H9 (cell line): ENCODE measurements around the gene AKAIN1. TPM values are rescaled to one million over a fixed set of nuclear protein-coding genes. Genes with fewer than 3 reads are reported as not detected.

Source experiments
- DNase-seq: peaks from one replicate; pipeline ENCODE4 v3.0.0-alpha.2; 2017
- H2AFZ ChIP-seq: one replicate; pipeline ENCODE4 v1.6.1; 2013; ENCODE audit warnings: mild to moderate bottlenecking, low read length, control low read depth, moderate library complexity
- H2AK5ac ChIP-seq: 2 replicates; pipeline ENCODE4 v1.6.1; 2013; ENCODE audit warnings: low read length, control low read depth, mixed read lengths; ENCODE audit not compliant: insufficient read length
- H2BK120ac ChIP-seq: one replicate; pipeline ENCODE4 v1.6.1; 2013; ENCODE audit warnings: low read depth, mild to moderate bottlenecking, low read length, control low read depth, inconsistent platforms; ENCODE audit not compliant: poor library complexity, severe bottlenecking
- H2BK12ac ChIP-seq: 2 replicates; pipeline ENCODE4 v1.6.1; 2013; ENCODE audit warnings: low read length, control low read depth, mixed read lengths, low read depth; ENCODE audit not compliant: insufficient read length
- H2BK15ac ChIP-seq: 2 replicates; pipeline ENCODE4 v1.6.1; 2013; ENCODE audit warnings: low read depth, low read length, control low read depth
- H2BK20ac ChIP-seq: one replicate; pipeline ENCODE4 v1.6.1; 2013; ENCODE audit warnings: low read depth, mild to moderate bottlenecking, low read length, control low read depth, inconsistent platforms; ENCODE audit not compliant: poor library complexity, severe bottlenecking
- H2BK5ac ChIP-seq: 2 replicates; pipeline ENCODE4 v1.6.1; 2013; ENCODE audit warnings: low read length, control low read depth, mixed read lengths; ENCODE audit not compliant: insufficient read length
- H3K14ac ChIP-seq: 2 replicates; pipeline ENCODE4 v1.6.1; 2013; ENCODE audit warnings: low read length, control low read depth; ENCODE audit not compliant: insufficient read depth
- H3K18ac ChIP-seq: 2 replicates; pipeline ENCODE4 v1.6.1; 2013; ENCODE audit warnings: low read depth, mild to moderate bottlenecking, mixed read lengths, low read length, control low read depth; ENCODE audit not compliant: insufficient read length
- H3K23ac ChIP-seq: 2 replicates; pipeline ENCODE4 v1.6.1; 2013; ENCODE audit warnings: low read length, control low read depth, mixed read lengths, low read depth; ENCODE audit not compliant: insufficient read length
- H3K23me2 ChIP-seq: 2 replicates; pipeline ENCODE4 v1.6.1; 2013; ENCODE audit warnings: low read depth, mild to moderate bottlenecking, mixed read lengths, low read length, control low read depth; ENCODE audit not compliant: insufficient read length, poor library complexity, severe bottlenecking
- H3K27ac ChIP-seq: 2 replicates; pipeline ENCODE4 v1.5.1; 2013; ENCODE audit warnings: low read length, control low read depth, mixed read lengths, low read depth; ENCODE audit not compliant: insufficient read length
- H3K27me3 ChIP-seq: 2 replicates; pipeline ENCODE4 v1.6.1; 2013; ENCODE audit warnings: low read length, control low read depth, inconsistent platforms; ENCODE audit not compliant: insufficient read depth
- H3K4ac ChIP-seq: 2 replicates; pipeline ENCODE4 v1.6.1; 2013; ENCODE audit warnings: low read depth, mild to moderate bottlenecking, control low read depth, inconsistent platforms, low read length, moderate library complexity
- H3K4me1 ChIP-seq: 2 replicates; pipeline ENCODE4 v1.6.1; 2013; ENCODE audit warnings: low read length, control low read depth, inconsistent platforms; ENCODE audit not compliant: insufficient read depth
- H3K4me2 ChIP-seq: 2 replicates; pipeline ENCODE4 v1.6.1; 2013; ENCODE audit warnings: low read length, control low read depth, mixed read lengths; ENCODE audit not compliant: insufficient read length, insufficient read depth
- H3K56ac ChIP-seq: 2 replicates; pipeline ENCODE4 v1.6.1; 2013; ENCODE audit warnings: low read depth, mild to moderate bottlenecking, mixed read lengths, low read length, control low read depth; ENCODE audit not compliant: insufficient read length
- H3K79me1 ChIP-seq: 2 replicates; pipeline ENCODE4 v1.6.1; 2013; ENCODE audit warnings: low read depth, mild to moderate bottlenecking, moderate library complexity, low read length, control low read depth, inconsistent platforms; ENCODE audit not compliant: insufficient read depth, poor library complexity, severe bottlenecking
- H3K79me2 ChIP-seq: 2 replicates; pipeline ENCODE4 v1.6.1; 2013; ENCODE audit warnings: low read length, control low read depth, inconsistent platforms; ENCODE audit not compliant: insufficient read depth
- H3K9ac ChIP-seq: 2 replicates; pipeline ENCODE4 v1.6.1; 2013; ENCODE audit warnings: low read length, control low read depth, mixed read lengths; ENCODE audit not compliant: insufficient read length; ENCODE audit errors: extremely low read depth
- H3K9me3 ChIP-seq: one replicate; pipeline ENCODE4 v1.6.1; 2013; ENCODE audit warnings: low read depth, low read length, inconsistent platforms; ENCODE audit not compliant: control insufficient read depth
- H3T11ph ChIP-seq: one replicate; pipeline ENCODE4 v1.6.1; 2013; ENCODE audit warnings: mild to moderate bottlenecking, low read length, control low read depth, inconsistent platforms
- H4K20me1 ChIP-seq: one replicate; pipeline ENCODE4 v1.6.1; 2013; ENCODE audit not compliant: control insufficient read depth, insufficient read length, insufficient read depth
- H4K5ac ChIP-seq: 2 replicates; pipeline ENCODE4 v1.6.1; 2013; ENCODE audit warnings: low read depth, mild to moderate bottlenecking, mixed read lengths, low read length, control low read depth; ENCODE audit not compliant: insufficient read length
- H4K8ac ChIP-seq: replicated peaks from 2 replicates; pipeline ENCODE4 v1.6.1; 2013; ENCODE audit warnings: low read length, control low read depth, mixed read lengths, low read depth; ENCODE audit not compliant: insufficient read length
- H4K91ac ChIP-seq: 2 replicates; pipeline ENCODE4 v1.6.1; 2013; ENCODE audit warnings: low read depth, mild to moderate bottlenecking, moderate library complexity, mixed read lengths, low read length, control low read depth; ENCODE audit not compliant: insufficient read length
- H3K27ac Mint-ChIP-seq, 3 experiments: 2 replicates in 2 of 3; 3 replicates in 1 of 3; pipeline ENCODE4 v1.8.0; 2020 to 2021; ENCODE audit warnings: mixed read lengths in 3 of 3, mild to moderate bottlenecking in 1 of 3, moderate library complexity in 1 of 3
- H3K27me3 Mint-ChIP-seq: 2 replicates; pipeline ENCODE4 v1.8.0; 2021; ENCODE audit warnings: low read depth, mild to moderate bottlenecking, moderate library complexity, mixed read lengths
- H3K36me3 Mint-ChIP-seq, 3 experiments: 2 replicates in 2 of 3; 3 replicates in 1 of 3; pipeline ENCODE4 v1.8.0; 2020 to 2021; ENCODE audit warnings: low read depth in 3 of 3, mixed read lengths in 3 of 3; ENCODE audit not compliant: insufficient read depth in 1 of 3
- H3K4me1 Mint-ChIP-seq, 2 experiments: 2 replicates each; pipeline ENCODE4 v1.8.0; 2020; ENCODE audit warnings: mixed read lengths in 2 of 2
- H3K4me3 Mint-ChIP-seq, 2 experiments: 2 replicates in 1 of 2; 3 replicates in 1 of 2; pipeline ENCODE4 v1.8.0; 2020 to 2021; ENCODE audit warnings: mild to moderate bottlenecking in 2 of 2, mixed read lengths in 2 of 2, moderate library complexity in 1 of 2
- H3K9me3 Mint-ChIP-seq, 2 experiments: 2 replicates in 1 of 2; 3 replicates in 1 of 2; pipeline ENCODE4 v1.8.0; 2020; ENCODE audit warnings: mild to moderate bottlenecking in 2 of 2, mixed read lengths in 2 of 2, moderate library complexity in 1 of 2
- CTCF ChIP-seq: fragments of 200-600 bp; sonication (generic); conservative IDR thresholded peaks from 3 replicates; pipeline ENCODE4 v1.8.0; 2021; ENCODE audit warnings: antibody characterized with exemption, mild to moderate bottlenecking
- WGBS: extraction: QIAGEN DNeasy Blood & Tissue Kit; methylation state at CpG from one replicate; pipeline ENCODE4 v1.1.7; 2013; ENCODE audit warnings: missing lambda C conversion rate, low lambda C conversion rate, mixed read lengths; ENCODE audit not compliant: insufficient read length; ENCODE audit errors: extremely low coverage; 5-methylcytosine and 5-hydroxymethylcytosine counted together
- total RNA-seq: library from RNA; stranded (reverse); gene quantifications from 2 replicates; pipeline ENCODE4 v1.2.1, GENCODE V29; 2021

Gene AKAIN1
- total RNA-seq, 1 experiment from 2014 or later: not detected

GRCh38 chr18:5237083-5237722 lies 40.1 kb upstream of the AKAIN1 start:
- no peaks in the 10 kb centered on the region for H4K20me1 ChIP-seq
- H2BK15ac ChIP-seq: no peak overlapping the region
- no peak overlapping the region for H2AFZ ChIP-seq
- H4K91ac ChIP-seq: no peak overlapping the region
- peaks cover 15% of the 10 kb centered on the region for H3K23me2 ChIP-seq
- H3K4ac ChIP-seq: no peak overlapping the region
- H2BK20ac ChIP-seq: no peak overlapping the region
- H3K79me2 ChIP-seq: no peaks in the 10 kb centered on the region
- peak overlapping the region; percentile 89 for H3K4me2 ChIP-seq
- Mint-ChIP-seq H3K4me3 (peak overlapping the region; percentile 92 to 97), H3K27ac (peak overlapping the region; percentile 96 to 99 (median 99); a peak in 6 of 7 replicates), H3K27me3 (peaks cover 21% of the 10 kb centered on the region), H3K9me3 (0 out of 5 replicates have a peak, but pooled peaks cover 0 to 2% of the 10 kb centered on the region in 2 experiments), H3K4me1 (peaks cover 23 to 24% of the 10 kb centered on the region in 2 experiments), H3K36me3 (peaks cover 0 to 16% (median 4%) of the 10 kb centered on the region in 3 experiments; a peak in 4 of 7 replicates)
- peak overlapping the region; percentile 64 for H3K9ac ChIP-seq
- no peaks in the 10 kb centered on the region for H3K4me1 ChIP-seq
- H4K5ac ChIP-seq: no peak overlapping the region
- H4K8ac ChIP-seq: no peak overlapping the region
- no CpG with 5 or more reads among the region's 23 CpGs for WGBS
- H3K79me1 ChIP-seq: no peaks in the 10 kb centered on the region
- H3K23ac ChIP-seq: no peak overlapping the region
- H3K14ac ChIP-seq: no peak overlapping the region
- H3K56ac ChIP-seq: no peak overlapping the region
- no peaks in the 10 kb centered on the region for H3K9me3 ChIP-seq
- H2BK5ac ChIP-seq: no peak overlapping the region
- H3K27ac ChIP-seq: no peak overlapping the region
- H2AK5ac ChIP-seq: no peak overlapping the region
- DNase-seq: no peak
- no peak overlapping the region for H2BK120ac ChIP-seq
- H3K27me3 ChIP-seq: no peaks in the 10 kb centered on the region
- H2BK12ac ChIP-seq: no peak overlapping the region
- no peak overlapping the region for H3K18ac ChIP-seq
- TF ChIP-seq CTCF: no peak
- H3T11ph ChIP-seq: no peak overlapping the region
